Astrocyte (in vitro differentiated cells and primary cell): ENCODE results near the gene AMH. TPM values are rescaled to one million over a fixed set of nuclear protein-coding genes. Genes with fewer than 3 reads are reported as not detected.

ENCODE experiments used
- DNase-seq: peaks from one replicate; pipeline ENCODE4 v3.0.0-alpha.2; 2010; ENCODE audit warnings: low read depth
- FAIRE-seq: peaks from 2 replicates; lab custom pipeline; 2011; peaks lifted over from hg19 to GRCh38; lab: Jason Lieb, UNC
- H2AFZ ChIP-seq: 2 replicates; pipeline ENCODE4 v1.6.0; 2012; ENCODE audit warnings: low read depth, low read length, inconsistent platforms
- H3K27ac ChIP-seq: 2 replicates; pipeline ENCODE4 v1.5.1; 2011; ENCODE audit warnings: low read depth, low read length, inconsistent platforms
- H3K27me3 ChIP-seq: 2 replicates; pipeline ENCODE4 v1.6.0; 2011; ENCODE audit warnings: low read length, inconsistent platforms; ENCODE audit not compliant: insufficient read depth
- H3K36me3 ChIP-seq: 2 replicates; pipeline ENCODE4 v1.5.1; 2011; ENCODE audit warnings: low read length, inconsistent platforms; ENCODE audit not compliant: insufficient read depth
- H3K4me1 ChIP-seq: 2 replicates; pipeline ENCODE4 v1.5.1; 2011; ENCODE audit warnings: low read length, inconsistent platforms; ENCODE audit not compliant: insufficient read depth
- H3K4me2 ChIP-seq: 2 replicates; pipeline ENCODE4 v1.6.0; 2012; ENCODE audit warnings: low read length, inconsistent platforms
- H3K4me3 ChIP-seq: 2 replicates; pipeline ENCODE4 v1.5.1; 2011; ENCODE audit warnings: low read depth, mild to moderate bottlenecking, low read length, inconsistent platforms; ENCODE audit not compliant: insufficient read depth
- H3K79me2 ChIP-seq: 2 replicates; pipeline ENCODE4 v1.6.0; 2012; ENCODE audit warnings: mild to moderate bottlenecking, low read length, inconsistent platforms; ENCODE audit not compliant: insufficient read depth
- H3K9ac ChIP-seq: 2 replicates; pipeline ENCODE4 v1.6.0; 2012; ENCODE audit warnings: mild to moderate bottlenecking, low read length, inconsistent platforms
- H3K9me3 ChIP-seq: 2 replicates; pipeline ENCODE4 v1.5.1; 2012; ENCODE audit warnings: low read depth, mild to moderate bottlenecking, low read length, inconsistent platforms; ENCODE audit not compliant: insufficient read depth
- H4K20me1 ChIP-seq: 2 replicates; pipeline ENCODE4 v1.6.0; 2012; ENCODE audit warnings: low read length, inconsistent platforms; ENCODE audit not compliant: insufficient read depth
- H3K27ac Mint-ChIP-seq: one replicate; pipeline ENCODE4 v1.8.0; 2021; ENCODE audit warnings: mild to moderate bottlenecking, mixed read lengths; ENCODE audit not compliant: unreplicated experiment
- H3K27me3 Mint-ChIP-seq: one replicate; pipeline ENCODE4 v1.8.0; 2021; ENCODE audit warnings: low read depth, mixed read lengths; ENCODE audit not compliant: unreplicated experiment
- H3K36me3 Mint-ChIP-seq: one replicate; pipeline ENCODE4 v1.8.0; 2021; ENCODE audit warnings: low read depth, mixed read lengths; ENCODE audit not compliant: unreplicated experiment
- H3K4me1 Mint-ChIP-seq: one replicate; pipeline ENCODE4 v1.8.0; 2021; ENCODE audit warnings: low read depth, mixed read lengths; ENCODE audit not compliant: unreplicated experiment
- H3K4me3 Mint-ChIP-seq: one replicate; pipeline ENCODE4 v1.8.0; 2021; ENCODE audit warnings: mild to moderate bottlenecking, moderate library complexity, mixed read lengths; ENCODE audit not compliant: unreplicated experiment
- H3K9me3 Mint-ChIP-seq: one replicate; pipeline ENCODE4 v1.8.0; 2021; ENCODE audit warnings: mild to moderate bottlenecking, mixed read lengths; ENCODE audit not compliant: unreplicated experiment
- EZH2 ChIP-seq: IDR thresholded peaks from 2 replicates; pipeline ENCODE4 v1.6.1; 2012; ENCODE audit warnings: mild to moderate bottlenecking, low read length, inconsistent platforms; ENCODE audit not compliant: insufficient read depth
- total RNA-seq: library from RNA; stranded (reverse); gene quantifications from 2 replicates; pipeline ENCODE4 v1.2.1, GENCODE V29; 2021
- TF ChIP-seq, protein P1 (sequence below): IDR thresholded peaks from 2 replicates; pipeline ENCODE4 v1.5.1; 2011; ENCODE audit warnings: low read depth, mild to moderate bottlenecking, inconsistent platforms, low read length, moderate library complexity; ENCODE audit not compliant: insufficient read depth

AMH gene
- total RNA-seq, 1 donor from 2014 or later, result 4.6 TPM

DNA sequence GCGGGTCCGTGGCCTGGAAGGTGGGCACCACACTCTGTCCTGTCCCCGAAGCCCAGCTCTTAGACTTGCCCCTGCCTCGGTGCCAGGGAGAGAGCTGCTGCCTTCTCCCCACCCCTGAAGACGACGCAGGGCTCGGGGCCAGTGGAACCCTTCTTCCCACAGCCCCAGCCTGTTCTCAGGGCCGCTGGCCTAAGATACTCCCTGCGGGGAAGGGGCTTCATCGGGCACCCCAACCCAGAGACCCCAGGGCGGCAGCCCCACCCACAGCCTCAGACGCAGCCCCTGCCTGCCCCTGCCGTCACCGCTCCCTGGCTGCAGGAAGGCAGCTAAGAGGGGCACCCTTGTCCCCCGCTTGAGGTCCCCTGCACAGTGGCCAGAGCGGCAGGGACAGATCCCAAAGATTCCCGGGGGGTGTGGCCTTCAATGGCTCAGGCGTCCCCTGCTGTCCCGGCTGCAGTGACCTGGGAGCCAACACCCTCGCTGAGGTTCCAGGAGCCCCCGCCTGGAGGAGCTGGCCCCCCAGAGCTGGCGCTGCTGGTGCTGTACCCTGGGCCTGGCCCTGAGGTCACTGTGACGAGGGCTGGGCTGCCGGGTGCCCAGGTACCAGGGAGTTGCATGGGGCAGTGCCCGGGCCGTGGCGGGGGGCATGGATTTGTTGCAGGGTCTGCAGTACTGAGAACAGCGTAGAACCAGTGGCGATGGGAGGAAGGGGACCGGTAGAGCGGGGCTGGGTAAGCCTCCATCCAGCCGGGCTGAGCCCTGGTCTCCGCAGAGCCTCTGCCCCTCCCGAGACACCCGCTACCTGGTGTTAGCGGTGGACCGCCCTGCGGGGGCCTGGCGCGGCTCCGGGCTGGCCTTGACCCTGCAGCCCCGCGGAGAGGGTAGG, 1.0 kb downstream of the AMH start:
- FAIRE-seq (no peak), DNase-seq (no peak)
- H4K20me1 ChIP-seq, result peaks cover 67% of the 10 kb centered on the region
- no peak overlapping the region for H3K27ac ChIP-seq
- Mint-ChIP-seq H3K36me3 (peaks cover 1% of the 10 kb centered on the region), H3K27ac (no peak overlapping the region), H3K4me1 (no peaks in the 10 kb centered on the region), H3K27me3 (peaks cover 3% of the 10 kb centered on the region), H3K4me3 (no peak overlapping the region), H3K9me3 (no peaks in the 10 kb centered on the region)
- peak; percentile 43 for TF ChIP-seq EZH2
- TF ChIP-seq, protein P1, sequence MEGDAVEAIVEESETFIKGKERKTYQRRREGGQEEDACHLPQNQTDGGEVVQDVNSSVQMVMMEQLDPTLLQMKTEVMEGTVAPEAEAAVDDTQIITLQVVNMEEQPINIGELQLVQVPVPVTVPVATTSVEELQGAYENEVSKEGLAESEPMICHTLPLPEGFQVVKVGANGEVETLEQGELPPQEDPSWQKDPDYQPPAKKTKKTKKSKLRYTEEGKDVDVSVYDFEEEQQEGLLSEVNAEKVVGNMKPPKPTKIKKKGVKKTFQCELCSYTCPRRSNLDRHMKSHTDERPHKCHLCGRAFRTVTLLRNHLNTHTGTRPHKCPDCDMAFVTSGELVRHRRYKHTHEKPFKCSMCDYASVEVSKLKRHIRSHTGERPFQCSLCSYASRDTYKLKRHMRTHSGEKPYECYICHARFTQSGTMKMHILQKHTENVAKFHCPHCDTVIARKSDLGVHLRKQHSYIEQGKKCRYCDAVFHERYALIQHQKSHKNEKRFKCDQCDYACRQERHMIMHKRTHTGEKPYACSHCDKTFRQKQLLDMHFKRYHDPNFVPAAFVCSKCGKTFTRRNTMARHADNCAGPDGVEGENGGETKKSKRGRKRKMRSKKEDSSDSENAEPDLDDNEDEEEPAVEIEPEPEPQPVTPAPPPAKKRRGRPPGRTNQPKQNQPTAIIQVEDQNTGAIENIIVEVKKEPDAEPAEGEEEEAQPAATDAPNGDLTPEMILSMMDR, result no peak
- H3K4me2 ChIP-seq, result no peak overlapping the region
- H2AFZ ChIP-seq, result no peak overlapping the region
- H3K4me1 ChIP-seq, result peaks cover 7% of the 10 kb centered on the region
- no peaks in the 10 kb centered on the region for H3K9me3 ChIP-seq
- no peak overlapping the region for H3K4me3 ChIP-seq
- peaks cover 6% of the 10 kb centered on the region for H3K79me2 ChIP-seq
- H3K27me3 ChIP-seq, result peaks cover 22% of the 10 kb centered on the region
- peaks cover 8% of the 10 kb centered on the region for H3K36me3 ChIP-seq
- no peak overlapping the region for H3K9ac ChIP-seq

DNA sequence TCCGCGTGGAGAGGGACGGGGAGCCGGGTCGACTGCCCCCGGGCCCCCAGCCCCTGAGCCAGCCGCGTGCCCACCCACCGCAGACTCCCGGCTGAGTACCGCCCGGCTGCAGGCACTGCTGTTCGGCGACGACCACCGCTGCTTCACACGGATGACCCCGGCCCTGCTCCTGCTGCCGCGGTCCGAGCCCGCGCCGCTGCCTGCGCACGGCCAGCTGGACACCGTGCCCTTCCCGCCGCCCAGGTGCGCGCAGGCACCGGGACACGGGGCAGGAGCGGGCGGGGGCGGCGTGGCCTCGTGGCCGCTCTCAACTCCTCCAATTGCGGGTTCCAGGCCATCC, 1.6 kb downstream of the AMH start:
- H3K4me2 ChIP-seq, result no peak overlapping the region
- H2AFZ ChIP-seq, result no peak overlapping the region
- Mint-ChIP-seq H3K27ac (no peak overlapping the region), H3K36me3 (peaks cover 1% of the 10 kb centered on the region), H3K27me3 (peaks cover 3% of the 10 kb centered on the region), H3K4me1 (no peaks in the 10 kb centered on the region), H3K4me3 (no peak overlapping the region), H3K9me3 (no peaks in the 10 kb centered on the region)
- no peak overlapping the region for H3K27ac ChIP-seq
- no peaks in the 10 kb centered on the region for H3K9me3 ChIP-seq
- H3K27me3 ChIP-seq, result peaks cover 22% of the 10 kb centered on the region
- peaks cover 7% of the 10 kb centered on the region for H3K4me1 ChIP-seq
- peaks cover 4% of the 10 kb centered on the region for H3K36me3 ChIP-seq
- no peak overlapping the region for H3K9ac ChIP-seq
- no peak for FAIRE-seq
- peaks cover 6% of the 10 kb centered on the region for H3K79me2 ChIP-seq
- TF ChIP-seq, protein P1, result no peak
- peak; percentile 21 for TF ChIP-seq EZH2
- H3K4me3 ChIP-seq, result no peak overlapping the region
- DNase-seq, result no peak
- H4K20me1 ChIP-seq, result peaks cover 61% of the 10 kb centered on the region
